Kidney (tissue), 14 donors: ENCODE measurements around the gene SREK1. TPM values are rescaled to one million over a fixed set of nuclear protein-coding genes. Genes with fewer than 3 reads are reported as not detected.
"Not testable (repeated sequence)": the region's sequence is repeated elsewhere in the genome, so short reads cannot be mapped to it uniquely, and the experiment has no call there.

Source experiments
- DNase-seq, 5 donors: peaks; one replicate each; pipeline ENCODE4 v3.0.0-alpha.2; 2013 to 2020
- FAIRE-seq: peaks from 2 replicates; lab custom pipeline; 2012; peaks lifted over from hg19 to GRCh38; lab: Jason Lieb, UNC
- H3K27ac ChIP-seq, 2 donors: one replicate each; pipeline ENCODE4 v1.7.0; 2013; ENCODE audit warnings: low read depth in 2 of 2, low read length in 2 of 2, inconsistent platforms in 1 of 2
- H3K27me3 ChIP-seq: one replicate; pipeline ENCODE4 v1.7.1; 2013; ENCODE audit warnings: low read length, inconsistent platforms; ENCODE audit not compliant: control insufficient read depth, insufficient read depth
- H3K36me3 ChIP-seq, 3 donors: one replicate each; pipeline versions ENCODE4 v1.7.0 to v1.7.1; 2013; ENCODE audit warnings: low read length in 3 of 3, control low read depth in 1 of 3, inconsistent platforms in 1 of 3; ENCODE audit not compliant: insufficient read depth in 3 of 3, control insufficient read depth in 2 of 3
- H3K4me1 ChIP-seq, 3 donors: one replicate each; pipeline versions ENCODE4 v1.7.0 to v1.7.1; 2013; ENCODE audit warnings: low read length in 3 of 3, inconsistent platforms in 1 of 3, low read depth in 1 of 3; ENCODE audit not compliant: control insufficient read depth in 2 of 3, insufficient read depth in 2 of 3
- H3K4me3 ChIP-seq, 3 donors: one replicate each; pipeline versions ENCODE4 v1.7.0 to v1.8.1; 2013; ENCODE audit warnings: low read length in 3 of 3, control low read depth in 1 of 3, inconsistent platforms in 1 of 3
- H3K9ac ChIP-seq, 3 donors: one replicate each; pipeline versions ENCODE4 v1.7.0 to v1.7.1; 2013; ENCODE audit warnings: low read length in 3 of 3, control low read depth in 1 of 3, inconsistent platforms in 1 of 3
- H3K9me3 ChIP-seq, 3 donors: one replicate each; pipeline versions ENCODE4 v1.7.0 to v1.7.1; 2013; ENCODE audit warnings: low read length in 3 of 3, control low read depth in 1 of 3, inconsistent platforms in 1 of 3; ENCODE audit not compliant: control insufficient read depth in 2 of 3, insufficient read depth in 1 of 3
- intact Hi-C: fragments of 100-400 bp; cut with DNase I; formaldehyde crosslinking; loops from one replicate; pipeline ENCODE4 v1.11.1; 2022
- polyA plus RNA-seq: library from polyadenylated mRNA; stranded (reverse); fragments of 350-450 nt; fragmentation: Illumina TruSeq; extraction: RNeasy Lipid Tissue Mini Kit (QIAGEN cat#74804); gene quantifications from one replicate; pipeline ENCODE4 v1.2.3, GENCODE V29; 2014; ENCODE audit warnings: low read depth, low replicate concordance; ENCODE audit not compliant: insufficient read depth
- total RNA-seq: library from RNA; stranded (reverse); fragmentation: NEBNext Ultra II Directional; extraction: Animal tissue kit (Norgen Biotek cat#: 25700); gene quantifications from one replicate; pipeline ENCODE4 v1.2.1, GENCODE V29; 2021
- TF ChIP-seq, protein P1 (sequence below): IDR thresholded peaks from 3 replicates; pipeline ENCODE4 v1.5.1; 2012; ENCODE audit warnings: mild to moderate bottlenecking, moderate library complexity, borderline replicate concordance; ENCODE audit not compliant: insufficient read depth; ENCODE audit errors: extremely low read depth
- donor health status: control.
- donor health status: control.
- donor health status: control.
- donor health status: control.
- donor health status: control.
- donor health status: DM: yes; HTN: yes; CAD: no.
- donor health status: Normal renal cell carcinoma (clear cell type).

SREK1 gene
- total and polyA plus RNA-seq, 2 donors from 2014 or later, result 22.2 to 70.0 TPM

DNA sequence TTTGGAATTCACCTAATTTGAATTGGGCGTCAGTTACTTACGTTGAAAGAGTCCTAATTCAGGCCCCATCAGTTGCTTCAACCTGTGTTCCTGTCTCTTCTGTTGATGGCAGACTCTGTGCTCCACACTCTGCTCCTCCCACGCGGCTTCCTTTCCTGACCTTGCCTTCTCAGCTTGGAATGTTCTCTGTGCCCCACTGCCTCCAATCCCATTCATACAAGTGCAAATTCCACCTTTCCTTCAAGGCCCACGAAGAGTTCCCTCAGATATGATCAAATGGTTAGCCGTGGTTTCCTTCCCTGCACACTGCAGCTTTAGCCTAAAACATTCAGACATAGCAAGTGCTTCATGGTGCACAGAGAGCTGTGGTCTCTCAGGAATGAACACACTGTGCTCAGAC, 65.7 kb downstream of the SREK1 start:
- no peak overlapping the region for H3K27ac ChIP-seq

DNA sequence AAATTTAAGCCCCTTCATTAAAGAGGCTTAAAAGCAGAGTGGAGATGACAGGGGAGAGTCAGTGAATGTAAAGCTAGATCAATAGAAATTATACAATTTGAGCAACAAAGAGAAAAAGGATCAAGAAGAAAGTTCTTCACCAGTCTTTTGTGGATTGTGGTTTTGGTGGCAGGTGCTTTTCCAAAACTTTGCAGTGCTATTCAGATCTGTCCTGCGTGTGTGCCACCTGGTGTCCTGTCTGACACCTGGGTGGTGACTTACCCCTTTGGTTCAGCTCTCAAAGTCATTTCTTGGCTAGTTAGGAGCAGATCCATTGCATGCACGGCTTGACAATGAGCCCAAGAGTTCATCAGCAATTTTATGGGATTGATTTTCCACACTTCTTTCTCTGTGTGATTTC, 69.4 kb downstream of the SREK1 start:
- intact Hi-C loops, result no loop called here
- TF ChIP-seq, protein P1, sequence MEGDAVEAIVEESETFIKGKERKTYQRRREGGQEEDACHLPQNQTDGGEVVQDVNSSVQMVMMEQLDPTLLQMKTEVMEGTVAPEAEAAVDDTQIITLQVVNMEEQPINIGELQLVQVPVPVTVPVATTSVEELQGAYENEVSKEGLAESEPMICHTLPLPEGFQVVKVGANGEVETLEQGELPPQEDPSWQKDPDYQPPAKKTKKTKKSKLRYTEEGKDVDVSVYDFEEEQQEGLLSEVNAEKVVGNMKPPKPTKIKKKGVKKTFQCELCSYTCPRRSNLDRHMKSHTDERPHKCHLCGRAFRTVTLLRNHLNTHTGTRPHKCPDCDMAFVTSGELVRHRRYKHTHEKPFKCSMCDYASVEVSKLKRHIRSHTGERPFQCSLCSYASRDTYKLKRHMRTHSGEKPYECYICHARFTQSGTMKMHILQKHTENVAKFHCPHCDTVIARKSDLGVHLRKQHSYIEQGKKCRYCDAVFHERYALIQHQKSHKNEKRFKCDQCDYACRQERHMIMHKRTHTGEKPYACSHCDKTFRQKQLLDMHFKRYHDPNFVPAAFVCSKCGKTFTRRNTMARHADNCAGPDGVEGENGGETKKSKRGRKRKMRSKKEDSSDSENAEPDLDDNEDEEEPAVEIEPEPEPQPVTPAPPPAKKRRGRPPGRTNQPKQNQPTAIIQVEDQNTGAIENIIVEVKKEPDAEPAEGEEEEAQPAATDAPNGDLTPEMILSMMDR, result no peak
- Histone ChIP-seq H3K4me1 (no peaks in the 10 kb centered on the region), H3K27me3 (no peaks in the 10 kb centered on the region), H3K9ac (no peak overlapping the region), H3K36me3 (no peaks in the 10 kb centered on the region), H3K4me3 (no peak overlapping the region), H3K27ac (no peak overlapping the region), H3K9me3 (no peaks in the 10 kb centered on the region)
- FAIRE-seq (no peak), DNase-seq (no peak)

More for the DNA sequence above, 65.7 kb downstream of the SREK1 start:
- no peak overlapping the region for H3K9ac ChIP-seq
- H3K4me1 ChIP-seq, result peaks cover 0 to 3% (median 0%) of the 10 kb centered on the region in 3 donors
- TF ChIP-seq, protein P1, result no peak
- intact Hi-C loops, result no loop called here
- H3K27me3 ChIP-seq, result no peaks in the 10 kb centered on the region
- no peaks in the 10 kb centered on the region for H3K9me3 ChIP-seq
- H3K36me3 ChIP-seq, result no peaks in the 10 kb centered on the region
- H3K4me3 ChIP-seq, result no peak overlapping the region
- DNase-seq (peak in 1 of 5 donors; percentile 45), FAIRE-seq (no peak)

DNA sequence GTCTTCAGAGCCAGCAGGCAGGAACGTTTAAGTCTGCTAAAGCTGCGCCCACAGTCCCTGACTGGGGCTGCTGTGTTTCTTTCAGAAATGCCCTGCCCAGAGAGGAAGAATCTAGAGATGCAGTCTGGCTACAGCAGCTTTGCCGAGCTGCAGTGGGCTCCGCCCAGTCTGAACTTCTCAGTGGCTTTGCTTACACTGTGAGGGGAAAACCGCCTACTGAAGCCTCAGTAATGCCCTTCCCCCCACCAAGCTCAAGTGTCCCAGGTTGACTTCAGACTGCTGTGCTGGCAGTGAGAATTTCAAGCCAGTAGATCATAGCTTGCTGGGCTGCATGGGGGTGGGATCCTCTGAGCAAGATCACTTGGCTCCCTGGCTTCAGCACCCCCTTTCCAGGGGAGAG, 78.4 kb downstream of the SREK1 start:
- FAIRE-seq, result no peak
- DNase-seq, result no peak
- no peaks in the 10 kb centered on the region for H3K4me1 ChIP-seq
- H3K9ac ChIP-seq, result no peak overlapping the region
- no peaks in the 10 kb centered on the region for H3K36me3 ChIP-seq
- no peaks in the 10 kb centered on the region for H3K27me3 ChIP-seq
- TF ChIP-seq, protein P1, result no peak
- peaks cover 0 to 5% (median 0%) of the 10 kb centered on the region in 3 donors for H3K9me3 ChIP-seq
- H3K27ac ChIP-seq, result no peak overlapping the region
- intact Hi-C loops, result no loop called here
- no peak overlapping the region for H3K4me3 ChIP-seq

DNA sequence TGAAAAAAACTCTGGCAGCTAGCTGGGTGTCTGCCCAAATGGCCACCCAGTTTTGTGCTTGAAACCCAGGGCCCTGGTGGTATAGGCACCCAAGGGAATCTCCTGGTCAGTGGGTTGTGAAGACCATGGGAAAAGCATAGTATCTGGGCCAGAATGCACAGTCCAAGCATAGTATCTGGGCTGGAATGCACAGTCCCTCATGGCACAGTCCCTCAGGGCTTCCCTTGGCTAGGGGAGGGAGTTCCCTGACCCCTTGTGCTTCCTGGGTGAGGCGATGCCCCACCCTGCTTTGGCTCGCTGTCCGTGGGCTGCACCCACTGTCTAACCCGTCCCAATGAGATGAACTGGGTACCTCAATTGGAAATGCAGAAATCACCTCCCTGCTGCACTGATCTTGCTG, 78.8 kb downstream of the SREK1 start:
- H3K27me3 ChIP-seq, FAIRE-seq, H3K4me1 ChIP-seq, H3K9me3 ChIP-seq, H3K4me3 ChIP-seq, H3K27ac ChIP-seq, H3K9ac ChIP-seq, DNase-seq, H3K36me3 ChIP-seq, intact Hi-C loops: not testable (repeated sequence)
